HUES48 (cell line): ENCODE measurements around the gene WDR19.
"Not testable (repeated sequence)": the region's sequence is repeated elsewhere in the genome, so short reads cannot be mapped to it uniquely, and the experiment has no call there.

Source experiments
- H3K27ac ChIP-seq: one replicate; pipeline ENCODE4 v1.7.0; 2013; ENCODE audit warnings: low read depth, low read length, inconsistent platforms
- H3K27me3 ChIP-seq: 2 replicates; pipeline ENCODE4 v1.6.1; 2013; ENCODE audit warnings: mild to moderate bottlenecking, low read length; ENCODE audit not compliant: control insufficient read depth, insufficient read depth
- H3K36me3 ChIP-seq: 2 replicates; pipeline ENCODE4 v1.6.1; 2013; ENCODE audit warnings: low read length; ENCODE audit not compliant: control insufficient read depth, insufficient read depth
- H3K4me1 ChIP-seq: 2 replicates; pipeline ENCODE4 v1.6.1; 2013; ENCODE audit warnings: mild to moderate bottlenecking, low read length; ENCODE audit not compliant: control insufficient read depth, insufficient read depth
- H3K4me3 ChIP-seq: 2 replicates; pipeline ENCODE4 v1.5.1; 2013; ENCODE audit warnings: mild to moderate bottlenecking, low read depth, low read length
- H3K9ac ChIP-seq: 2 replicates; pipeline ENCODE4 v1.6.1; 2013; ENCODE audit warnings: mild to moderate bottlenecking, low read depth, low read length, moderate library complexity
- H3K9me3 ChIP-seq: 2 replicates; pipeline ENCODE4 v1.6.1; 2013; ENCODE audit warnings: low read length; ENCODE audit not compliant: control insufficient read depth, insufficient read depth

The WDR19 gene

GRCh38 chr4:39263895-39264294, 81.6 kb downstream of the WDR19 start:
- H3K27me3 ChIP-seq = no peaks in the 10 kb centered on the region
- no peak overlapping the region for H3K27ac ChIP-seq
- no peak overlapping the region for H3K9ac ChIP-seq
- no peak overlapping the region for H3K4me3 ChIP-seq
- no peaks in the 10 kb centered on the region for H3K9me3 ChIP-seq
- no peaks in the 10 kb centered on the region; the same call in 1 of the 2 replicates for H3K36me3 ChIP-seq
- H3K4me1 ChIP-seq = no peaks in the 10 kb centered on the region

GRCh38 chr4:39274503-39274902, 92.2 kb downstream of the WDR19 start:
- no peaks in the 10 kb centered on the region for H3K27me3 ChIP-seq
- H3K4me3 ChIP-seq = no peak overlapping the region
- H3K9ac ChIP-seq = no peak overlapping the region
- peaks cover 49% of the 10 kb centered on the region for H3K36me3 ChIP-seq
- no peak overlapping the region for H3K27ac ChIP-seq
- no peaks in the 10 kb centered on the region for H3K9me3 ChIP-seq
- H3K4me1 ChIP-seq = no peaks in the 10 kb centered on the region

- not testable (repeated sequence) for H3K9me3 ChIP-seq, H3K9ac ChIP-seq, H3K4me1 ChIP-seq, H3K27me3 ChIP-seq, H3K27ac ChIP-seq, H3K4me3 ChIP-seq
- peaks cover 43% of the 10 kb centered on the region for H3K36me3 ChIP-seq
Observed at GRCh38 chr4:39277661-39278060, 95.3 kb downstream of the WDR19 start.

GRCh38 chr4:39278476-39278875, 96.1 kb downstream of the WDR19 start:
- Histone ChIP-seq H3K36me3 (peaks cover 38% of the 10 kb centered on the region), H3K9ac (no peak overlapping the region), H3K27me3 (no peaks in the 10 kb centered on the region), H3K4me3 (no peak overlapping the region), H3K4me1 (no peaks in the 10 kb centered on the region), H3K9me3 (no peaks in the 10 kb centered on the region), H3K27ac (no peak overlapping the region)

GRCh38 chr4:39279416-39279815, 97.1 kb downstream of the WDR19 start:
- no peak overlapping the region for H3K9ac ChIP-seq
- H3K36me3 ChIP-seq = peaks cover 30% of the 10 kb centered on the region
- no peaks in the 10 kb centered on the region for H3K9me3 ChIP-seq
- no peak overlapping the region for H3K4me3 ChIP-seq
- no peaks in the 10 kb centered on the region for H3K4me1 ChIP-seq
- H3K27me3 ChIP-seq = no peaks in the 10 kb centered on the region
- no peak overlapping the region for H3K27ac ChIP-seq

GRCh38 chr4:39280770-39281169, 98.4 kb downstream of the WDR19 start:
- H3K4me1 ChIP-seq = no peaks in the 10 kb centered on the region
- no peak overlapping the region for H3K4me3 ChIP-seq
- H3K9ac ChIP-seq = no peak overlapping the region
- H3K27ac ChIP-seq = no peak overlapping the region
- peaks cover 31% of the 10 kb centered on the region for H3K36me3 ChIP-seq
- H3K27me3 ChIP-seq = no peaks in the 10 kb centered on the region
- H3K9me3 ChIP-seq = no peaks in the 10 kb centered on the region

- Histone ChIP-seq H3K9me3 (no peaks in the 10 kb centered on the region), H3K9ac (no peak overlapping the region), H3K4me1 (0 out of 2 replicates have a peak, but pooled peaks cover 5% of the 10 kb centered on the region), H3K27me3 (no peaks in the 10 kb centered on the region), H3K4me3 (no peak overlapping the region), H3K27ac (no peak overlapping the region), H3K36me3 (peaks cover 54% of the 10 kb centered on the region)
Observed at GRCh38 chr4:39285111-39285795, 102.9 kb downstream of the WDR19 start.

GRCh38 chr4:39285853-39286252, 103.5 kb downstream of the WDR19 start:
- Histone ChIP-seq H3K9ac (no peak overlapping the region), H3K27me3 (no peaks in the 10 kb centered on the region), H3K27ac (no peak overlapping the region), H3K36me3 (peaks cover 60% of the 10 kb centered on the region), H3K4me1 (0 out of 2 replicates have a peak, but pooled peaks cover 5% of the 10 kb centered on the region), H3K9me3 (no peaks in the 10 kb centered on the region), H3K4me3 (no peak overlapping the region)

GRCh38 chr4:39286263-39286662, 103.9 kb downstream of the WDR19 start:
- H3K9ac ChIP-seq = no peak overlapping the region
- no peak overlapping the region for H3K27ac ChIP-seq
- no peaks in the 10 kb centered on the region for H3K27me3 ChIP-seq
- H3K9me3 ChIP-seq = no peaks in the 10 kb centered on the region
- H3K4me1 ChIP-seq = 0 out of 2 replicates have a peak, but pooled peaks cover 5% of the 10 kb centered on the region
- peaks cover 64% of the 10 kb centered on the region for H3K36me3 ChIP-seq
- no peak overlapping the region for H3K4me3 ChIP-seq

GRCh38 chr4:39287223-39287622, 104.9 kb downstream of the WDR19 start:
- no peaks in the 10 kb centered on the region for H3K9me3 ChIP-seq
- H3K4me1 ChIP-seq = 0 out of 2 replicates have a peak, but pooled peaks cover 5% of the 10 kb centered on the region
- peaks cover 74% of the 10 kb centered on the region for H3K36me3 ChIP-seq
- no peaks in the 10 kb centered on the region for H3K27me3 ChIP-seq
- H3K9ac ChIP-seq = no peak overlapping the region
- H3K27ac ChIP-seq = peak overlapping the region; percentile 2
- no peak overlapping the region for H3K4me3 ChIP-seq

- H3K9me3 ChIP-seq = no peaks in the 10 kb centered on the region
- no peak overlapping the region for H3K27ac ChIP-seq
- H3K27me3 ChIP-seq = no peaks in the 10 kb centered on the region
- 0 out of 2 replicates have a peak, but pooled peaks cover 5% of the 10 kb centered on the region for H3K4me1 ChIP-seq
- peaks cover 88% of the 10 kb centered on the region for H3K36me3 ChIP-seq
- no peak overlapping the region for H3K4me3 ChIP-seq
- H3K9ac ChIP-seq = no peak overlapping the region
Observed at GRCh38 chr4:39291686-39292085, 109.4 kb downstream of the WDR19 start.
